OCI-LY7 (cell line): Measurements from ENCODE around the gene HACE1. TPM values are rescaled to one million over a fixed set of nuclear protein-coding genes. Genes with fewer than 3 reads are reported as not detected.
"Not testable (repeated sequence)": the region's sequence is repeated elsewhere in the genome, so short reads cannot be mapped to it uniquely, and the experiment has no call there.

Experiments used
- BruUV-seq: library from RNA; stranded (reverse); fragments of 400-500 nt; replicated peaks from 2 replicates; lab custom pipeline; 2021; lab: Mats Ljungman, UMichigan
- CTCF ChIA-PET: fragments of 300-600 bp; sonication (Branson Sonifier 250); formaldehyde crosslinking; loops from one replicate; lab custom pipeline; 2022; ENCODE audit warnings: antibody characterized with exemption; ENCODE audit not compliant: unreplicated experiment; lab: Charles Lee
- POLR2A ChIA-PET: fragments of 300-600 bp; sonication (Branson Sonifier 250); formaldehyde crosslinking; loops from one replicate; lab custom pipeline; 2022; ENCODE audit warnings: antibody characterized with exemption; lab: Charles Lee
- DNase-seq: peaks from one replicate; pipeline ENCODE4 v3.0.0-alpha.2; 2015; ENCODE audit warnings: low spot score
- H2AFZ ChIP-seq: fragments of 200-600 bp; sonication (generic), shearing (Covaris generic); 2 replicates; pipeline ENCODE4 v1.6.1; 2014; ENCODE audit warnings: mild to moderate bottlenecking, antibody characterized with exemption, low read length, moderate library complexity
- H3K27ac ChIP-seq: fragments of 200-600 bp; sonication (generic); 2 replicates; pipeline ENCODE4 v1.5.1; 2014; ENCODE audit warnings: mixed run types, low read depth, mild to moderate bottlenecking, moderate library complexity, low read length, inconsistent platforms; ENCODE audit not compliant: poor library complexity, severe bottlenecking
- H3K36me3 ChIP-seq: fragments of 200-600 bp; sonication (generic); 2 replicates; pipeline ENCODE4 v1.6.1; 2014; ENCODE audit warnings: mild to moderate bottlenecking, antibody characterized with exemption, low read length, moderate library complexity, mixed read lengths; ENCODE audit not compliant: insufficient read depth
- H3K4me1 ChIP-seq: fragments of 200-600 bp; sonication (generic); 2 replicates; pipeline ENCODE4 v1.5.1; 2014; ENCODE audit warnings: mild to moderate bottlenecking, low read length; ENCODE audit not compliant: insufficient read depth, poor library complexity, severe bottlenecking
- H3K4me2 ChIP-seq: fragments of 200-600 bp; sonication (generic); 2 replicates; pipeline ENCODE4 v1.6.1; 2014; ENCODE audit warnings: mild to moderate bottlenecking, low read length
- H3K4me3 ChIP-seq: fragments of 200-600 bp; sonication (generic); 2 replicates; pipeline ENCODE4 v1.5.1; 2014; ENCODE audit warnings: mild to moderate bottlenecking, low read depth, low read length; ENCODE audit not compliant: poor library complexity, severe bottlenecking
- H3K79me2 ChIP-seq: fragments of 200-600 bp; sonication (generic); 2 replicates; pipeline ENCODE4 v1.6.1; 2016; ENCODE audit warnings: low read depth, mild to moderate bottlenecking, low read length, moderate library complexity, mixed read lengths; ENCODE audit not compliant: insufficient read depth
- H3K9me2 ChIP-seq: fragments of 200-600 bp; sonication (generic); 2 replicates; pipeline ENCODE4 v1.6.1; 2016; ENCODE audit warnings: mild to moderate bottlenecking, low read length, mixed read lengths; ENCODE audit not compliant: insufficient read depth
- H3K9me3 ChIP-seq: fragments of 200-600 bp; sonication (generic); 2 replicates; pipeline ENCODE4 v1.6.1; 2014; ENCODE audit warnings: mild to moderate bottlenecking, mixed run types, low read length, mixed read lengths
- H4K20me1 ChIP-seq: fragments of 200-600 bp; sonication (generic); 2 replicates; pipeline ENCODE4 v1.6.1; 2014; ENCODE audit warnings: mild to moderate bottlenecking, antibody characterized with exemption, low read length, moderate library complexity, mixed read lengths; ENCODE audit not compliant: insufficient read depth
- EZH2phosphoT487 ChIP-seq: fragments of 200-600 bp; sonication (generic); IDR thresholded peaks from 2 replicates; pipeline ENCODE4 v1.6.1; 2018; ENCODE audit warnings: low read depth, borderline replicate concordance, mild to moderate bottlenecking, mixed run types, antibody characterized with exemption, low read length, moderate library complexity, mixed read lengths
- intact Hi-C: fragments of 100-400 bp; cut with micrococcal nuclease; formaldehyde crosslinking; loops from one replicate; pipeline ENCODE4 v1.10.0; 2022; ENCODE audit not compliant: unreplicated experiment
- total RNA-seq, 2 experiments: library from RNA; depleted of rRNA in 1 of 2; stranded (reverse); fragments of >200 nt in 1 of 2; shearing (Covaris generic) in 1 of 2; gene quantifications; 2 replicates each; pipeline ENCODE4 v1.2.3, GENCODE V29; 2014 to 2022
- TF ChIP-seq, protein P1 (sequence below): fragments of 200-600 bp; sonication (generic); conservative IDR thresholded peaks from 2 replicates; pipeline ENCODE4 v1.5.1; 2014; ENCODE audit warnings: mild to moderate bottlenecking, antibody characterized with exemption, low read length, moderate library complexity, mixed read lengths

HACE1 gene
- total RNA-seq, 2 experiments from 2014 or later = 16.6 to 22.1 TPM

DNA sequence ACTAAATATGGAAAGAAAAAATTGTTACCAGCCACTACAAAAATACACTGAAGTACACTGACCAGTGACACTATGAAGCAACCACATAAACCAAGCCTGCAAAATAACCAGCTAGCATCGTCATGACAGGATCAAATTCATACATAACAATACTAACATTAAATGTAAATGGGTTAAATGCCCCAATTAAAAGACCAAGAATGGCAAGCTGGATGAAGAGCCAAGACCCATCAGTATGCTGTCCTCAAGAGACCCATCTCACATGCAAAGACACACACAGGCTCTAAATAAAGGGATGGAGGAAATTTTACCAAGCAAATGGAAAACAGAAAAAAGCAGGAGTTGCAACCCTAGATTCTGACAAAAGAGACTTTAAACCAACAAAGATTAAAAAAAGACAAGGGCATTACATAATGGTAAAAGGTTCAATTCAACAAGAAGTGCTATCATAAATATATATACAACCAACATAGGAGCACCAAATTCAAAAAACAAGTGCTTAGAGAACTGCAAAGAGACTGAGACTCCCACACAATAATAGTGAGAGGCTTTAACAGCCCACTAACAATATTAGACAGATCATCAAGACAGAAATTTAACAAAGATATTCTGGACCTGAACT is 104.8 kb downstream of the HACE1 start:
- Histone ChIP-seq H3K79me2 (no peaks in the 10 kb centered on the region), H3K4me3 (no peak overlapping the region), H2AFZ (no peak overlapping the region), H3K4me2 (no peak overlapping the region), H3K36me3 (peaks cover 6% of the 10 kb centered on the region; the same call in 1 of the 2 replicates), H3K4me1 (no peaks in the 10 kb centered on the region), H3K9me3 (no peaks in the 10 kb centered on the region; the same call in 1 of the 2 replicates), H4K20me1 (no peaks in the 10 kb centered on the region), H3K27ac (no peak overlapping the region), H3K9me2 (no peaks in the 10 kb centered on the region)
- intact Hi-C loops = no loop called here
- no peak for TF ChIP-seq EZH2phosphoT487
- TF ChIP-seq, protein P1, sequence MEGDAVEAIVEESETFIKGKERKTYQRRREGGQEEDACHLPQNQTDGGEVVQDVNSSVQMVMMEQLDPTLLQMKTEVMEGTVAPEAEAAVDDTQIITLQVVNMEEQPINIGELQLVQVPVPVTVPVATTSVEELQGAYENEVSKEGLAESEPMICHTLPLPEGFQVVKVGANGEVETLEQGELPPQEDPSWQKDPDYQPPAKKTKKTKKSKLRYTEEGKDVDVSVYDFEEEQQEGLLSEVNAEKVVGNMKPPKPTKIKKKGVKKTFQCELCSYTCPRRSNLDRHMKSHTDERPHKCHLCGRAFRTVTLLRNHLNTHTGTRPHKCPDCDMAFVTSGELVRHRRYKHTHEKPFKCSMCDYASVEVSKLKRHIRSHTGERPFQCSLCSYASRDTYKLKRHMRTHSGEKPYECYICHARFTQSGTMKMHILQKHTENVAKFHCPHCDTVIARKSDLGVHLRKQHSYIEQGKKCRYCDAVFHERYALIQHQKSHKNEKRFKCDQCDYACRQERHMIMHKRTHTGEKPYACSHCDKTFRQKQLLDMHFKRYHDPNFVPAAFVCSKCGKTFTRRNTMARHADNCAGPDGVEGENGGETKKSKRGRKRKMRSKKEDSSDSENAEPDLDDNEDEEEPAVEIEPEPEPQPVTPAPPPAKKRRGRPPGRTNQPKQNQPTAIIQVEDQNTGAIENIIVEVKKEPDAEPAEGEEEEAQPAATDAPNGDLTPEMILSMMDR = no peak
- no TSS peak for BruUV-seq
- ChIA-PET CTCF (no interaction called here), POLR2A (no interaction called here)
- no peak for DNase-seq

DNA sequence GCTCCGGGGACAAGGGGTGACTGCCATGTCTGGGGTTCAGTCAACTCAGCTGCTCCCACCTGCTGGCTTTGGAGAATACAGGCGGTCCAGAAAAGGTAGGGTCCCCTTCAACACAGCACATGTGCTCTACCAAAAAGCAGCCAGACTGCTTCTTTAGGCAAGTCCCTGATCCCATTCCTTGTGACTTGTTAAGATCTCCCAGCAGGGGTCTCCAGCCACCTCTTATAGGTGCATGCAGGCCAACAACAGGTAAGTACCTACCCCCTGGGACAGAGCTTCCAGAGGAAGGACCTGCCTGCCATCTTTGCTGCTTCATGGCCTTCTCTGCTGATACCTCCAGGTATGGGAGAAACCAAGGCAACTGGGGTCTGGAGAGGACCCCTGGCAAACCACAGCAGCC is 106.5 kb downstream of the HACE1 start:
- no peaks in the 10 kb centered on the region for H3K9me2 ChIP-seq
- no peak overlapping the region for H3K27ac ChIP-seq
- H3K9me3 ChIP-seq = no peaks in the 10 kb centered on the region; the same call in 1 of the 2 replicates
- no peaks in the 10 kb centered on the region for H3K4me1 ChIP-seq
- H2AFZ ChIP-seq = no peak overlapping the region
- no peaks in the 10 kb centered on the region for H3K79me2 ChIP-seq
- intact Hi-C loops = no loop called here
- H3K36me3 ChIP-seq = peaks cover 6% of the 10 kb centered on the region; the same call in 1 of the 2 replicates
- ChIA-PET CTCF (interaction anchor here (0.8 kb wide), 1 partner anchor 56 kb away, joined by 3 read pairs; no protein-coding TSS in a partner anchor), POLR2A (interaction anchor here (1.1 kb wide), 2 partner anchors 9 to 29 kb away, joined by 4 to 5 read pairs; no protein-coding TSS in a partner anchor)
- H4K20me1 ChIP-seq = no peaks in the 10 kb centered on the region
- TF ChIP-seq EZH2phosphoT487 = no peak
- TF ChIP-seq, protein P1 = no peak
- BruUV-seq = no TSS peak
- H3K4me3 ChIP-seq = no peak overlapping the region
- no peak overlapping the region for H3K4me2 ChIP-seq
- DNase-seq = no peak

DNA sequence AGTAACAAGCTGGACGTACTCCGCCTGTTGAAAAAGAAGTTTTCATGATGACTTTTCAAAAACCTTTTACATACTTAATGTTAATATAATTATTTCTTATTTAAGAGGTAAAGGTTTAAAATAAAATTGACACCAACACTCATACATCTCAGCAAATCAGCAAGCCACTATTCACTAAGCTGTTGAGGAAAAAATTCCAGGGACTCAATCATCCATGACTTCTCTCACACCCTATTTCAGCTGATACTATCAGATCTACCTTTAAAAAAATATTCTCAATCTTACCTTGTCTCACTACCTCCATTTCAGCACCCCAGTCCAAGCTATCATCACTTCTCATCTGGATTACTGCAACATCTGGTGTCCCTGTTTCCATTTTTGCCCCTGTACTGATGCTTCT is 109.3 kb downstream of the HACE1 start:
- intact Hi-C loops = no loop called here
- CTCF ChIA-PET = no interaction called here

DNA sequence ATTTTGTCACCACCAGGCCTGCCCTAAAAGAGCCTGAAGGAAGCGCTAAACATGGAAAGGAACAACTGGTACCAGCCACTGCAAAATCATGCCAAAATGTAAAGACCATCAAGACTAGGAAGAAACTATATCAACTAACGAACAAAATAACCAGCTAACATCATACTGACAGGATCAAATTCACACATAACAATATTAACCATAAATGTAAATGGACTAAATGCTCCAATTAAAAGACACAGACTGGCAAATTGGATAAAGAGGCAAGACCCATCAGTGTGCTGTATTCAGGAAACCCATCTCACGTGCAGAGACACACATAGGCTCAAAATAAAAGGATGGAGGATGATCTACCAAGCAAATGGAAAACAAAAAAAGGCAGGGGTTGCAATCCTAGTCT is 120.6 kb downstream of the HACE1 start:
- not testable (repeated sequence) for H3K79me2 ChIP-seq

More for the DNA sequence above, 109.3 kb downstream of the HACE1 start:
- Histone ChIP-seq H3K9me3 (no peaks in the 10 kb centered on the region; the same call in 1 of the 2 replicates), H3K79me2 (no peaks in the 10 kb centered on the region), H3K4me1 (no peaks in the 10 kb centered on the region), H2AFZ (no peak overlapping the region), H3K4me3 (no peak overlapping the region), H3K36me3 (no peaks in the 10 kb centered on the region), H4K20me1 (no peaks in the 10 kb centered on the region), H3K9me2 (no peaks in the 10 kb centered on the region), H3K4me2 (no peak overlapping the region), H3K27ac (no peak overlapping the region)
- POLR2A ChIA-PET = interaction anchor here (0.6 kb wide), 1 partner anchor 772 kb away, joined by 3 read pairs; no protein-coding TSS in a partner anchor
- DNase-seq = no peak
- no peak for TF ChIP-seq EZH2phosphoT487
- TF ChIP-seq, protein P1 = no peak
- BruUV-seq = no TSS peak

More for the DNA sequence above, 120.6 kb downstream of the HACE1 start:
- CTCF ChIA-PET, H3K4me2 ChIP-seq, H3K27ac ChIP-seq, H4K20me1 ChIP-seq, DNase-seq, H3K9me3 ChIP-seq, H3K36me3 ChIP-seq, H3K4me1 ChIP-seq, POLR2A ChIA-PET, BruUV-seq, H3K4me3 ChIP-seq, H3K9me2 ChIP-seq, intact Hi-C loops, H2AFZ ChIP-seq: not testable (repeated sequence)
